Suprapubic skin (tissue), 4 donors: ENCODE results near the gene TBCC. TPM values are rescaled to one million over a fixed set of nuclear protein-coding genes. Genes with fewer than 3 reads are reported as not detected.

Experiments
- DNase-seq, 2 donors: peaks; one replicate each; pipeline ENCODE4 v3.0.0-alpha.2; 2019; ENCODE audit warnings: low spot score in 2 of 2
- H3K27ac ChIP-seq: fragments of 200-600 bp; sonication (generic); one replicate; pipeline ENCODE4 v1.5.1; 2019
- H3K27me3 ChIP-seq: fragments of 200-600 bp; sonication (generic); one replicate; pipeline ENCODE4 v1.5.1; 2019
- H3K36me3 ChIP-seq: fragments of 200-600 bp; sonication (generic); one replicate; pipeline ENCODE4 v1.5.1; 2019
- H3K4me1 ChIP-seq: fragments of 200-600 bp; sonication (generic); one replicate; pipeline ENCODE4 v1.5.1; 2019
- H3K4me3 ChIP-seq: fragments of 200-600 bp; sonication (generic); one replicate; pipeline ENCODE4 v1.5.1; 2019; ENCODE audit warnings: mild to moderate bottlenecking
- H3K9me3 ChIP-seq: fragments of 200-600 bp; sonication (generic); one replicate; pipeline ENCODE4 v1.5.1; 2019
- EP300 ChIP-seq: sonication (generic); formaldehyde crosslinking; IDR thresholded peaks from one replicate; pipeline ENCODE4 v1.6.1; 2017; ENCODE audit warnings: antibody characterized with exemption
- POLR2A ChIP-seq, 2 donors: fragments of 450-650 bp; IDR thresholded peaks; one replicate each; pipeline ENCODE4 v1.6.1; 2017; ENCODE audit warnings: antibody characterized with exemption in 2 of 2, mild to moderate bottlenecking in 2 of 2, moderate library complexity in 2 of 2
- POLR2AphosphoS5 ChIP-seq, 3 donors: sonication (generic); formaldehyde crosslinking; IDR thresholded peaks; one replicate each; pipeline ENCODE4 v1.6.1; 2017; ENCODE audit warnings: antibody characterized with exemption in 3 of 3
- WGBS: methylation state at CpG from one replicate; pipeline ENCODE4 v1.1.5; 2018; 5-methylcytosine and 5-hydroxymethylcytosine counted together
- total RNA-seq, 4 donors: library from RNA; depleted of rRNA; stranded (reverse); fragments of >200 nt; gene quantifications; one replicate each; pipeline ENCODE4 v1.1.0, GENCODE V29; 2016
- TF ChIP-seq, protein P1 (sequence below), 2 donors: fragments of 200-600 bp in 1 of 2; fragments of 450-650 bp in 1 of 2; sonication (generic) in 1 of 2; IDR thresholded peaks; one replicate each; pipeline ENCODE4 v1.5.1; 2016 to 2019; ENCODE audit warnings: antibody characterized with exemption in 2 of 2, mild to moderate bottlenecking in 1 of 2, moderate library complexity in 1 of 2

Gene TBCC
- total RNA-seq, 4 donors from 2014 or later: 25.6 to 51.9 (median 30.2) TPM

DNA sequence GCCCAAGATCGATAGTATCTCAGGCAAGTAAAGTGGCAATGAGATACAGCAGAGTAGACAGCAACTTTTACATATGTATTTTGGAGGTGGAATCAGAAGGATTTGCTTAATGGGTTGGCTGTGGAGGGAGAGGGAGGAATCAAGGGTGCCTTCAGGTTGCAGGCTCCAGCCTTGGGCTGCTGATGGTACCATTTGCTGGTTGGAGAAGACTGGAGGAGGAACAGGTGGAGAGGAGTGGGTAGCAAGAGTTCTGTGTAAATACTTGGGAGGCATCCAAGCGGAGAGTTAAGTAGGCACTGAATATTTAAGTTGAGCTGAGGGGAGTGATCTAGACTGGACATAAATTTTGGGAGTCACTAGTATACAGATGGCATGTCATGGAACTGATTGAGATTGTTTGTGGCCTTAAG, 41.2 kb upstream of the TBCC start:
- TF ChIP-seq, protein P1, sequence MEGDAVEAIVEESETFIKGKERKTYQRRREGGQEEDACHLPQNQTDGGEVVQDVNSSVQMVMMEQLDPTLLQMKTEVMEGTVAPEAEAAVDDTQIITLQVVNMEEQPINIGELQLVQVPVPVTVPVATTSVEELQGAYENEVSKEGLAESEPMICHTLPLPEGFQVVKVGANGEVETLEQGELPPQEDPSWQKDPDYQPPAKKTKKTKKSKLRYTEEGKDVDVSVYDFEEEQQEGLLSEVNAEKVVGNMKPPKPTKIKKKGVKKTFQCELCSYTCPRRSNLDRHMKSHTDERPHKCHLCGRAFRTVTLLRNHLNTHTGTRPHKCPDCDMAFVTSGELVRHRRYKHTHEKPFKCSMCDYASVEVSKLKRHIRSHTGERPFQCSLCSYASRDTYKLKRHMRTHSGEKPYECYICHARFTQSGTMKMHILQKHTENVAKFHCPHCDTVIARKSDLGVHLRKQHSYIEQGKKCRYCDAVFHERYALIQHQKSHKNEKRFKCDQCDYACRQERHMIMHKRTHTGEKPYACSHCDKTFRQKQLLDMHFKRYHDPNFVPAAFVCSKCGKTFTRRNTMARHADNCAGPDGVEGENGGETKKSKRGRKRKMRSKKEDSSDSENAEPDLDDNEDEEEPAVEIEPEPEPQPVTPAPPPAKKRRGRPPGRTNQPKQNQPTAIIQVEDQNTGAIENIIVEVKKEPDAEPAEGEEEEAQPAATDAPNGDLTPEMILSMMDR (IDR thresholded peaks at IDR 0.05): no peak
- TF ChIP-seq EP300 (no peak), POLR2A (IDR thresholded peaks at IDR 0.05) (no peak), POLR2AphosphoS5 (IDR thresholded peaks at IDR 0.05) (no peak)
- Histone ChIP-seq H3K4me1 (peaks cover 68% of the 10 kb centered on the region), H3K4me3 (no peak overlapping the region), H3K9me3 (no peaks in the 10 kb centered on the region), H3K27ac (no peak overlapping the region), H3K27me3 (no peaks in the 10 kb centered on the region), H3K36me3 (no peaks in the 10 kb centered on the region)
- 65% methylated on average over 2 of the region's 2 CpGs for WGBS
- no peak for DNase-seq

DNA sequence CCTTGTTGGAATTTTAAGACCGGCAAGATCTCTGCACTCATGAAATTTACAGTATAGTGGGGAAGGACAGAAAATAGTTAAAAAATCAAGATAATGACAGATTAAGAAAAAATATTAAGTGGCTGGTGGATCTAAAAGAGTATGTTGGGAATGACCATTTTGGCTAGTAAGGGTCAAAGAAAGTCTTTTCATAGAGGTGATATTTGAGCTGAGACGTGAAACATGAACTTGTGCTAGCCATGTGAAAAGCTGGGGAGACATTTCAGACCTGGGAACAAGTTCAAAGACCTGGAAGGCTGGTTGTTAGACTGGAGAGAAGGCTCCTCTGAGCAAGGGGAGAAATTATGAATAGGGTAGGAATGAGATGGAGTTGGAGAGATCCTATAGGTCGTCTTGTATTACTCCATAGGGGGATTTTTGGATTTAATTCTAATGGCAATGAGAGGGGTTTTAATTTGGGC, 40.7 kb upstream of the TBCC start:
- no peaks in the 10 kb centered on the region for H3K36me3 ChIP-seq
- no peak overlapping the region for H3K27ac ChIP-seq
- 62% methylated on average over 3 of the region's 3 CpGs for WGBS
- TF ChIP-seq, protein P1 (IDR thresholded peaks at IDR 0.05): no peak
- TF ChIP-seq EP300: no peak
- no peak for TF ChIP-seq POLR2AphosphoS5 (IDR thresholded peaks at IDR 0.05)
- TF ChIP-seq POLR2A (IDR thresholded peaks at IDR 0.05): no peak
- H3K4me3 ChIP-seq: peak overlapping the region; percentile 97
- H3K27me3 ChIP-seq: no peaks in the 10 kb centered on the region
- H3K4me1 ChIP-seq: peaks cover 68% of the 10 kb centered on the region
- no peak for DNase-seq
- H3K9me3 ChIP-seq: no peaks in the 10 kb centered on the region

DNA sequence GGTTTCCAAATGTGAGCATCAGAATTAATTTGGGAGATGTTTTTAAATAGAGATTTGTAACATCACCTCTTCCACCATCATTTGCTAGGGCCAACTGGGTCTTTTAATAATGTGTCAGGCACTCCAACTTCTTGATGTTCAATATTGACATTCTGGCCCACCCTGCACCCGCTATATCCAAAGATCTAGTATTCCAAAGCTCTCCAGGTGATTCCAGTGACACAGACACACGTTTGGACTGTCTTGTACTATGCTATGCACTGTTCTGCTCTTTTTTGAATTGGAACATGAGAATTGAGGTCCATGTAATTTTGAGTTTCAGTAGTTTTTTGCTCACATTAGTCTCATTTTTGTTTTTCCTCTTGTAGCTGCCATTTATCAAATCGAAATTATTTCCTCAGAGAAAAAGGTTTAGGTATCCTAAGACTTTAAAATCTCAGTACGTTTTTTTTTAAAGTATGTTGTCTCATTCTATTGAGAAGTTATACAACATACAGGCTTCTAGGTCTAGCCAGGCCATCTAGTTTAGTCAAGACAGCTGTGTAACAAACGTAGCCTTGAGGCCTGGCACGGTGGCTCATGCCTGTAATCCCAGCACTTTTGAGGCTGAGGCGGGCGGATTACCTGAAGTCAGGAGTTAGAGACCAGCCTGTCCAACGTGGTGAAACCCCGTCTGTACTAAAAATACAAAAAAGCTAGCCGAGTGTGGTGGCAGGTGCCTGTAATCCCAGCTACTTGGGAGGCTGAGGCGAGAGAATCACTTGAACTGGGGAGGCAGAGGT, 39.0 kb upstream of the TBCC start:
- H3K27me3 ChIP-seq: no peaks in the 10 kb centered on the region
- no peak for TF ChIP-seq POLR2A (IDR thresholded peaks at IDR 0.05)
- TF ChIP-seq, protein P1 (IDR thresholded peaks at IDR 0.05): no peak
- TF ChIP-seq EP300: no peak
- TF ChIP-seq POLR2AphosphoS5 (IDR thresholded peaks at IDR 0.05): no peak
- peak overlapping the region; percentile 100 for H3K27ac ChIP-seq
- DNase-seq: no peak
- peak overlapping the region; percentile 97 for H3K4me3 ChIP-seq
- WGBS: 35% methylated on average over 12 of the region's 12 CpGs
- peaks cover 63% of the 10 kb centered on the region for H3K4me1 ChIP-seq
- no peaks in the 10 kb centered on the region for H3K9me3 ChIP-seq
- H3K36me3 ChIP-seq: no peaks in the 10 kb centered on the region

DNA sequence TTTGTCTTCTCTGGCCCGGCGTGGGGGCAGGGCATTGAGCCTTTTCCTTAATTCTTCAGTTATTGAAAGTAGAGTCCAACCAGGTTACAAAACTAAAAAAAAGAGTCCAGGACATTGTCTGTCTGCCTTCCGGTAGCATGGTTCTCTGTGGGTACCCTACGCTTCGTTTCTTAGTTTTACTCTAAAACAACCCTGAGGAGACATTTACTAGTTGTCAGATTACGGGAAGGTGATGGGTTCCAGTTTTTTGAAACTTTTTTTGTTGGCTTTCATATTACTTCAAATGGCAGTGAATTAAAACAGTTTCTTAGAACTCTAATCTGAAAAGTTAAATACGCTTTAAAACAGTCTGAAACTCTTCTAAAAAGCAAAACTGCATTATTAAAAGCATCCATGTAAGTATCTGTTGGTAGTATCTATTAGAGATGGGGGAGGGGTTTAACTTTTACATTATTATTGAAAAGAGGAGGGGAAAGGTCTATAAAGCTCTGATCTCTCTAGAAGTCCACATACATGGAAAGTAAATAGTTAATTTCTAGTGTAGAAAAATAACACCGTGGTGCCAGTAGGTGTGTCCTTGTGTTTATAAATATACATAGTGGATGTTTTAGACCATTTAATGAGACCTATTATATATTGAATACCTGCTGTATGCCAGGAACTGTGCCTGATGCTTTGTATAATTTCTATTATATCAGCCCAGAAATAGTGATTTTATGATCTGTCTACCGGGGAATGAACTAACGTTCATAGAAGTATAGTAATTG, 38.2 kb upstream of the TBCC start:
- Histone ChIP-seq H3K9me3 (no peaks in the 10 kb centered on the region), H3K27me3 (no peaks in the 10 kb centered on the region), H3K4me1 (peaks cover 62% of the 10 kb centered on the region), H3K4me3 (peak overlapping the region; percentile 97), H3K36me3 (no peaks in the 10 kb centered on the region), H3K27ac (peak overlapping the region; percentile 100)
- WGBS: 2% methylated on average over 10 of the region's 10 CpGs
- TF ChIP-seq POLR2AphosphoS5 (IDR thresholded peaks at IDR 0.05): no peak
- TF ChIP-seq EP300: no peak
- no peak for TF ChIP-seq POLR2A (IDR thresholded peaks at IDR 0.05)
- TF ChIP-seq, protein P1 (IDR thresholded peaks at IDR 0.05): no peak
- no peak for DNase-seq
